Lower leg skin (tissue), 4 donors: ENCODE measurements around the gene CD164L2. TPM values are rescaled to one million over a fixed set of nuclear protein-coding genes. Genes with fewer than 3 reads are reported as not detected.
A peak's percentile ranks its signal among the peaks of the same experiment; 100 is the strongest.

Experiments used
- DNase-seq, 2 donors: peaks; one replicate each; pipeline ENCODE4 v3.0.0-alpha.2; 2019; ENCODE audit warnings: low spot score in 2 of 2
- H3K4me3 ChIP-seq: fragments of 200-600 bp; sonication (generic); 2 replicates; pipeline ENCODE4 v1.5.1; 2017; ENCODE audit warnings: mild to moderate bottlenecking, low read depth; ENCODE audit not compliant: poor library complexity, severe bottlenecking
- CTCF ChIP-seq, 3 donors: fragments of 450-650 bp; IDR thresholded peaks; one replicate each; pipeline ENCODE4 v1.5.1; 2016; ENCODE audit warnings: antibody characterized with exemption in 3 of 3, mild to moderate bottlenecking in 3 of 3, moderate library complexity in 2 of 3
- POLR2A ChIP-seq, 2 donors: fragments of 450-650 bp; IDR thresholded peaks; one replicate each; pipeline ENCODE4 v1.6.1; 2016 to 2017; ENCODE audit warnings: antibody characterized with exemption in 2 of 2, mild to moderate bottlenecking in 1 of 2, moderate library complexity in 1 of 2
- whole genome bisulfite sequencing, 2 donors: methylation state at CpG; one replicate each; pipeline ENCODE4 v1.1.5; 2018; 5-methylcytosine and 5-hydroxymethylcytosine counted together
- intact Hi-C: fragments of 100-400 bp; cut with DNase I; formaldehyde crosslinking; loops from one replicate; pipeline ENCODE4 v1.15.0; 2023; ENCODE audit warnings: low total_unique reads
- total RNA-seq, 4 donors: library from RNA; depleted of rRNA; stranded (reverse); fragments of >200 nt; gene quantifications; one replicate each; pipeline ENCODE4 v1.1.0, GENCODE V29; 2016

Gene CD164L2
- total RNA-seq, 4 donors from 2014 or later, result 4.3 to 12.0 (median 10.0) TPM

GRCh38 chr1:27345272-27345671 is 37.9 kb downstream of the CD164L2 start:
- intact Hi-C loops, result no loop called here
- no peak overlapping the region for H3K4me3 ChIP-seq
- WGBS, 2 donors, result 82 to 92% methylated on average over 7 to 11 of the region's 12 CpGs
- no peak for DNase-seq
- TF ChIP-seq POLR2A (IDR thresholded peaks at IDR 0.05) (no peak), CTCF (IDR thresholded peaks at IDR 0.05) (no peak)

GRCh38 chr1:27343639-27344025 is 39.5 kb downstream of the CD164L2 start:
- DNase-seq, result no peak
- intact Hi-C loops, result no loop called here
- 40 to 49% methylated on average over 5 of the region's 5 CpGs for WGBS, 2 donors
- H3K4me3 ChIP-seq, result no peak overlapping the region
- TF ChIP-seq CTCF (IDR thresholded peaks at IDR 0.05) (no peak), POLR2A (IDR thresholded peaks at IDR 0.05) (no peak)

- intact Hi-C loops, result no loop called here
- WGBS, 2 donors, result 40 to 42% methylated on average over 16 to 31 of the region's 31 CpGs
- TF ChIP-seq CTCF (IDR thresholded peaks at IDR 0.05), result no peak
- no peak for TF ChIP-seq POLR2A (IDR thresholded peaks at IDR 0.05)
- DNase-seq, result no peak
- H3K4me3 ChIP-seq, result peak overlapping the region; percentile 12
Observed at GRCh38 chr1:27342778-27343638, 40.1 kb downstream of the CD164L2 start.

GRCh38 chr1:27342391-27342777 is 40.7 kb downstream of the CD164L2 start:
- peak overlapping the region; percentile 11 for H3K4me3 ChIP-seq
- DNase-seq, result no peak
- intact Hi-C loops, result no loop called here
- TF ChIP-seq CTCF (IDR thresholded peaks at IDR 0.05), result no peak
- TF ChIP-seq POLR2A (IDR thresholded peaks at IDR 0.05), result no peak
- WGBS, 2 donors, result 49 to 54% methylated on average over 6 to 8 of the region's 8 CpGs

GRCh38 chr1:27341525-27342252 is 41.4 kb downstream of the CD164L2 start, which contains the start of gene SYTL1:
Gene SYTL1 (plus strand): TSS chr1:27342022. CDS start chr1:27345335, 3,313 bp downstream.
- DNase-seq, result no peak
- 23 to 32% methylated on average over 13 to 17 of the region's 22 CpGs for WGBS, 2 donors
- peak within 1 kb of the TSS; percentile 11 for H3K4me3 ChIP-seq
- intact Hi-C loops, result no loop called here
- TF ChIP-seq CTCF (IDR thresholded peaks at IDR 0.05) (no peak), POLR2A (IDR thresholded peaks at IDR 0.05) (no peak)
